LNCaP clone FGC (cell line): ENCODE measurements around the gene MAGI2.
"Not testable (repeated sequence)": the region's sequence is repeated elsewhere in the genome, so short reads cannot be mapped to it uniquely, and the experiment has no call there.

Experiments used
- DNase-seq: peaks from one replicate; pipeline ENCODE4 v3.0.0-alpha.2; 2011; ENCODE audit warnings: low read depth
- H3K4me3 ChIP-seq: 2 replicates; pipeline ENCODE4 v1.5.1; 2011; ENCODE audit warnings: mild to moderate bottlenecking, low read depth, low read length, control low read depth
- TF ChIP-seq, protein P1 (sequence below): IDR thresholded peaks from 2 replicates; pipeline ENCODE4 v1.5.1; 2012; ENCODE audit warnings: mild to moderate bottlenecking; ENCODE audit not compliant: control insufficient read depth, insufficient read depth; ENCODE audit errors: extremely low read depth

Gene MAGI2

GRCh38 chr7:78254726-78255055, 1198.8 kb downstream of the MAGI2 start:
- no peak for DNase-seq
- H3K4me3 ChIP-seq = no peak overlapping the region
- TF ChIP-seq, protein P1, sequence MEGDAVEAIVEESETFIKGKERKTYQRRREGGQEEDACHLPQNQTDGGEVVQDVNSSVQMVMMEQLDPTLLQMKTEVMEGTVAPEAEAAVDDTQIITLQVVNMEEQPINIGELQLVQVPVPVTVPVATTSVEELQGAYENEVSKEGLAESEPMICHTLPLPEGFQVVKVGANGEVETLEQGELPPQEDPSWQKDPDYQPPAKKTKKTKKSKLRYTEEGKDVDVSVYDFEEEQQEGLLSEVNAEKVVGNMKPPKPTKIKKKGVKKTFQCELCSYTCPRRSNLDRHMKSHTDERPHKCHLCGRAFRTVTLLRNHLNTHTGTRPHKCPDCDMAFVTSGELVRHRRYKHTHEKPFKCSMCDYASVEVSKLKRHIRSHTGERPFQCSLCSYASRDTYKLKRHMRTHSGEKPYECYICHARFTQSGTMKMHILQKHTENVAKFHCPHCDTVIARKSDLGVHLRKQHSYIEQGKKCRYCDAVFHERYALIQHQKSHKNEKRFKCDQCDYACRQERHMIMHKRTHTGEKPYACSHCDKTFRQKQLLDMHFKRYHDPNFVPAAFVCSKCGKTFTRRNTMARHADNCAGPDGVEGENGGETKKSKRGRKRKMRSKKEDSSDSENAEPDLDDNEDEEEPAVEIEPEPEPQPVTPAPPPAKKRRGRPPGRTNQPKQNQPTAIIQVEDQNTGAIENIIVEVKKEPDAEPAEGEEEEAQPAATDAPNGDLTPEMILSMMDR = no peak

GRCh38 chr7:78253850-78254725, 1199.4 kb downstream of the MAGI2 start:
- H3K4me3 ChIP-seq = no peak overlapping the region
- no peak for DNase-seq
- TF ChIP-seq, protein P1 = no peak

DNA sequence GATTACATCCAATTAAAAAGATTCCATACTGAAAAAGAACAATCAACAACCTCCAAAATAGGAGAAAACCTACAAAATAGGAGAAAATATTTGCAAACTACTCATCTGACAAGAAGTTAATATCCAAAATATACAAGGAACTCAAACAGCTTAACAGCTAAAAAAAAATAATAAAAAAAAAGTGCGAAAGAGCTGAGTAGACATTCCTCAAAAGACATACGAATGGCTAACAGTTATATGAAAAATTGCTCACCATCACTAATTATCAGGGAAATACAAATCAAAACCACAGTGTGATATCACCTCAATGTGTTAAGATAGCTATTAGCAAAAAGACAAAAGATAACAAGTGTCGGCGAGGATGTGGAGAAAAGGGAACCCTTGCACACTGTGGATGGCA, 1204.6 kb downstream of the MAGI2 start:
- TF ChIP-seq, protein P1 = no peak
- no peak for DNase-seq
- no peak overlapping the region for H3K4me3 ChIP-seq

DNA sequence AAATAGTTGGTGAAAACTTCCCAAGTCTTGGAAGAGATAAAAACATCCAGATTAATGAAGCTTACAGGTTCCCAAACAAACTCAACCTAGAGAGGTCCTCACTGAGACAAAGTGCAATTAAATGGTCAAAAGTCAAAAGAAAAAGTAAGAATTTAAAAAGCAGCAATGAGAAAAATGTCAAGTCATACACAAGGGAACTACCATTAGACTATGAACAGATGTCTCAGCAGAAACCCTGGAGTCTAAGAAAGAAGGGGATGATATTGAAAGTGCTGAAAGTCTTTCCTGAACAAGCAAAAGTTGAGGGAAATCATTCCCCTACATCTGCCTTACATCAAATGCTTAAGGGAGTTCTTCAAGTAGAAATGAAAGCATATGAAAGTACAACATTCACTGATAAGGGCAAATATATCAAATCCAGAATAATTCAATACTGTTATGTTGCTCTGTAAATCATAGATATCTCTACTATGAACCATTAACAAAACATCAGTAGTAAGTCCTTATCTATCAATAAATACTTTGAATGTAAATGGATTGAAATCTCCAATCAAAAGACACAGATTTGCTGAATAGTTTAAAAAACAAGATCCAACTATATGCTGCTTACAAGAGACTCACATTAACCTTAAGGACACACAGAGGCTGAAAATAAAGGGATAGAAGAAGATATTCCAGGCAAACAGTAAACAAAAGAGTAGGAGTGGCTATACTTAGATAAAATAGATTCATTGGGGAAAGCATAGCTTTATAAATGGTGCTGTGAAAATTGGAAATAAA, 1205.4 kb downstream of the MAGI2 start:
- TF ChIP-seq, protein P1 = no peak
- no peak overlapping the region for H3K4me3 ChIP-seq
- DNase-seq = no peak

- DNase-seq, H3K4me3 ChIP-seq: not testable (repeated sequence)
Observed at GRCh38 chr7:78240179-78240578, 1213.3 kb downstream of the MAGI2 start.

DNA sequence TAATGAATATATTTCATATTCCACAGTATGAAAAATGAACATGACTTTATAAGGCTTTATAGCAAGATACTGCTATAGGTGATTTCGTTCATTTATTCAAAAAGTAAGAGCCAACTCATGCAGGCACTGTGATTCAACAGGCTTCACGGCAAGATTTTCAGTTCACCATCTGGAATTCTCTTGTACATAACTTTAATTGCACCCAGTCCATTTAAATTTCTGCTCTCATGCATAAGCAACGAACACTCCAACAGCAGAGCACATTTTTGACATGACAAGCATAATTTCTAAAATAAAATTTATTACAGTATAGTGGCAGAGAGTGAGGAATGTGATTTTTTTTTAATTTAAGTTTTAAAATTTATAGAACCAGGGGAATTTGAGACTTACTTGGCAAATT, 1218.8 kb downstream of the MAGI2 start:
- DNase-seq = no peak
- H3K4me3 ChIP-seq = no peak overlapping the region
- TF ChIP-seq, protein P1 = no peak

DNA sequence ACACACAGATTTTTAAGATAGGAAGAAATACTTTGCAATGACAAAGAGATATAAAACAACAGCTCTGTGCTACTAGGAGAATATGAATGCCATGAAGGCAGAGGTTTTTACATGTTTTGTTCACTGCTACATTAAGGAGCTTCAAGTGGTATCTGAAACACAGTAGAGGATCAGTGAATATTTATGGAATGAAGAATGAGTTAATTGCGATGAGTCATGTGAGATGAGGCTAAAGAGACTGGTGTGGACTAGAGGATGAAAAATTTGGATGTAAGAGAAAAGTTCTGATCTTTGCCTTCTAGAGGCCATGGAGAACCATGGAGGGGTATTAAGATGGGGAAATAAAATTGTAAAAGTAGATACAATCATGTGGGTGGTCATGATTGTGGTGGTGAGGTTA, 1220.7 kb downstream of the MAGI2 start:
- DNase-seq = no peak
- H3K4me3 ChIP-seq = no peak overlapping the region

More for the DNA sequence above, 1220.7 kb downstream of the MAGI2 start:
- TF ChIP-seq, protein P1 = no peak
